ENCODE data around the gene EPB41. TPM values are rescaled to one million over a fixed set of nuclear protein-coding genes. Genes with fewer than 3 reads are reported as not detected.

EPB41 gene
- total and polyA plus RNA-seq, 2 of the 4 experiments (the other 2 are of a cell fraction), result 4.6 to 10.0 TPM

- no peak for ATAC-seq (ENCODE audit: low read depth)
- no peak overlapping the region for H4K8ac ChIP-seq (ENCODE audit: low read depth in 2 of 2, low read length in 2 of 2)
- no peak overlapping the region for H3K14ac ChIP-seq (replicated peaks; ENCODE audit: low read depth, low read length)
- no peak overlapping the region for H3K4me2 ChIP-seq (ENCODE audit: low read depth, low read length)
- WGBS, 2 experiments (ENCODE audit: extremely low coverage in 2 of 2, insufficient read length in 1 of 2), result no CpG with 5 or more reads among the region's 7 CpGs
- H2BK5ac ChIP-seq (ENCODE audit: low read depth, low read length, poor library complexity, severe bottlenecking), result no peak overlapping the region
- H3K56ac ChIP-seq (ENCODE audit: extremely low read depth, insufficient read depth, low read length), result no peak overlapping the region
- ChIA-PET POLR2A (ENCODE audit: unreplicated experiment) (interaction anchor here (0.6 kb wide), 1 partner anchor 70 kb away, joined by 3 read pairs; no protein-coding TSS in a partner anchor), CTCF (interaction anchor here (0.6 kb wide), 1 partner anchor 84 kb away, joined by 3 read pairs; no protein-coding TSS in a partner anchor)
- no peak overlapping the region for H2BK120ac ChIP-seq (ENCODE audit: low read depth, low read length)
- H2AK9ac ChIP-seq (replicated peaks; ENCODE audit: low read depth, low read length, poor library complexity), result no peak overlapping the region
- H2AFZ ChIP-seq (replicated peaks; ENCODE audit: low read length, poor library complexity), result no peak overlapping the region
- H2BK20ac ChIP-seq (ENCODE audit: low read depth, low read length), result no peak overlapping the region
- intact Hi-C loops (cut with micrococcal nuclease), result no loop called here
- no peaks in the 10 kb centered on the region for H3K27me3 ChIP-seq (ENCODE audit: control insufficient read depth, insufficient read depth, low read length)
- BruUV-seq (replicated peaks), result no TSS peak
- H3K36me3 ChIP-seq (ENCODE audit: control insufficient read depth, insufficient read depth, low read length), result no peaks in the 10 kb centered on the region
- H3K4me3 ChIP-seq (ENCODE audit: insufficient read depth, low read depth, low read length), result no peak overlapping the region
- dilution Hi-C loops (cut with HindIII; ENCODE audit: low sequenced_read_pairs, unreplicated experiment), result no loop called here
- no peak overlapping the region for H3K9ac ChIP-seq (ENCODE audit: low read depth, low read length)
- DNase-seq, result no peak
- H4K20me1 ChIP-seq (ENCODE audit: insufficient read depth, low read length), result no peaks in the 10 kb centered on the region
- H2BK15ac ChIP-seq (ENCODE audit: low read depth, low read length), result no peak overlapping the region
- H3K9me3 ChIP-seq (ENCODE audit: control insufficient read depth, insufficient read depth, low read length), result no peaks in the 10 kb centered on the region
- in situ Hi-C loops (cut with MboI; ENCODE audit: low sequenced_read_pairs), result no loop called here
- no peaks in the 10 kb centered on the region for H3K4me1 ChIP-seq (ENCODE audit: control insufficient read depth, insufficient read depth, low read length)
- no peak overlapping the region for H3K4ac ChIP-seq (ENCODE audit: low read depth, low read length)
- H3K18ac ChIP-seq (ENCODE audit: low read depth, low read length), result no peak overlapping the region
- H3K27ac ChIP-seq (ENCODE audit: insufficient read depth, low read length), result no peak overlapping the region
- H3K79me1 ChIP-seq (ENCODE audit: low read depth in 1 of 2, low read length in 2 of 2), result no peaks in the 10 kb centered on the region
- no peak overlapping the region for H4K5ac ChIP-seq (ENCODE audit: low read depth, low read length)
- no peak overlapping the region for H4K91ac ChIP-seq (ENCODE audit: insufficient read depth, low read depth, low read length)
- no peak overlapping the region for H2AK5ac ChIP-seq (ENCODE audit: low read depth, low read length)
- no peak for TF ChIP-seq RAD21 (IDR thresholded peaks at IDR 0.05; ENCODE audit: low read length)
- TF ChIP-seq, protein P1, sequence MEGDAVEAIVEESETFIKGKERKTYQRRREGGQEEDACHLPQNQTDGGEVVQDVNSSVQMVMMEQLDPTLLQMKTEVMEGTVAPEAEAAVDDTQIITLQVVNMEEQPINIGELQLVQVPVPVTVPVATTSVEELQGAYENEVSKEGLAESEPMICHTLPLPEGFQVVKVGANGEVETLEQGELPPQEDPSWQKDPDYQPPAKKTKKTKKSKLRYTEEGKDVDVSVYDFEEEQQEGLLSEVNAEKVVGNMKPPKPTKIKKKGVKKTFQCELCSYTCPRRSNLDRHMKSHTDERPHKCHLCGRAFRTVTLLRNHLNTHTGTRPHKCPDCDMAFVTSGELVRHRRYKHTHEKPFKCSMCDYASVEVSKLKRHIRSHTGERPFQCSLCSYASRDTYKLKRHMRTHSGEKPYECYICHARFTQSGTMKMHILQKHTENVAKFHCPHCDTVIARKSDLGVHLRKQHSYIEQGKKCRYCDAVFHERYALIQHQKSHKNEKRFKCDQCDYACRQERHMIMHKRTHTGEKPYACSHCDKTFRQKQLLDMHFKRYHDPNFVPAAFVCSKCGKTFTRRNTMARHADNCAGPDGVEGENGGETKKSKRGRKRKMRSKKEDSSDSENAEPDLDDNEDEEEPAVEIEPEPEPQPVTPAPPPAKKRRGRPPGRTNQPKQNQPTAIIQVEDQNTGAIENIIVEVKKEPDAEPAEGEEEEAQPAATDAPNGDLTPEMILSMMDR (conservative IDR thresholded peaks at IDR 0.05; ENCODE audit: low read depth, low read length), result no peak
- no peak for TF ChIP-seq RCOR1 (IDR thresholded peaks at IDR 0.05; ENCODE audit: insufficient replicate concordance, low read length)
- no peak for TF ChIP-seq RFX5 (IDR thresholded peaks at IDR 0.05; ENCODE audit: low read depth, low read length)
- TF ChIP-seq BHLHE40 (IDR thresholded peaks at IDR 0.05; ENCODE audit: low read depth, low read length), result no peak
- TF ChIP-seq SMC3 (IDR thresholded peaks at IDR 0.05; ENCODE audit: low read depth, low read length), result no peak
- TF ChIP-seq MXI1 (IDR thresholded peaks at IDR 0.05; ENCODE audit: borderline replicate concordance, low read depth, low read length), result no peak
- no peak for TF ChIP-seq MAZ (IDR thresholded peaks at IDR 0.05; ENCODE audit: borderline replicate concordance, low read depth, low read length)
- TF ChIP-seq CHD1 (IDR thresholded peaks at IDR 0.05; ENCODE audit: low read depth, low read length), result no peak
- TF ChIP-seq, protein P2, sequence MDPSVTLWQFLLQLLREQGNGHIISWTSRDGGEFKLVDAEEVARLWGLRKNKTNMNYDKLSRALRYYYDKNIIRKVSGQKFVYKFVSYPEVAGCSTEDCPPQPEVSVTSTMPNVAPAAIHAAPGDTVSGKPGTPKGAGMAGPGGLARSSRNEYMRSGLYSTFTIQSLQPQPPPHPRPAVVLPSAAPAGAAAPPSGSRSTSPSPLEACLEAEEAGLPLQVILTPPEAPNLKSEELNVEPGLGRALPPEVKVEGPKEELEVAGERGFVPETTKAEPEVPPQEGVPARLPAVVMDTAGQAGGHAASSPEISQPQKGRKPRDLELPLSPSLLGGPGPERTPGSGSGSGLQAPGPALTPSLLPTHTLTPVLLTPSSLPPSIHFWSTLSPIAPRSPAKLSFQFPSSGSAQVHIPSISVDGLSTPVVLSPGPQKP (IDR thresholded peaks at IDR 0.05; ENCODE audit: borderline replicate concordance, low read depth, low read length), result no peak
- TF ChIP-seq, protein P3, sequence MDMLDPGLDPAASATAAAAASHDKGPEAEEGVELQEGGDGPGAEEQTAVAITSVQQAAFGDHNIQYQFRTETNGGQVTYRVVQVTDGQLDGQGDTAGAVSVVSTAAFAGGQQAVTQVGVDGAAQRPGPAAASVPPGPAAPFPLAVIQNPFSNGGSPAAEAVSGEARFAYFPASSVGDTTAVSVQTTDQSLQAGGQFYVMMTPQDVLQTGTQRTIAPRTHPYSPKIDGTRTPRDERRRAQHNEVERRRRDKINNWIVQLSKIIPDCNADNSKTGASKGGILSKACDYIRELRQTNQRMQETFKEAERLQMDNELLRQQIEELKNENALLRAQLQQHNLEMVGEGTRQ (IDR thresholded peaks at IDR 0.05; ENCODE audit: low read depth, low read length), result no peak
- no peak for TF ChIP-seq NFE2L2 (IDR thresholded peaks at IDR 0.05; ENCODE audit: low read depth, low read length)
- TF ChIP-seq POLR2A (IDR thresholded peaks at IDR 0.05; ENCODE audit: low read depth, low read length), result no peak
- TF ChIP-seq FOS (IDR thresholded peaks at IDR 0.05; ENCODE audit: low read depth, low read length), result no peak
- no peak for TF ChIP-seq MAFK (IDR thresholded peaks at IDR 0.05; ENCODE audit: low read depth, low read length)
- no peak for TF ChIP-seq CEBPB (IDR thresholded peaks at IDR 0.05; ENCODE audit: low read depth, low read length)
- H3K9me1 ChIP-seq (ENCODE audit: insufficient read depth, low read length), result no peaks in the 10 kb centered on the region
- no peak overlapping the region for H3K23ac ChIP-seq (ENCODE audit: low read depth, low read length)
These were observed 198.5 kb downstream of the EPB41 start for GRCh38 chr1:29112705-29113412.

Measured in IMR-90 (cell line).